C4-2B (cell line): ENCODE measurements around the gene TCHP.

Source experiments
- ZFX ChIP-seq: fragments of 450-650 bp; IDR thresholded peaks from 2 replicates; pipeline ENCODE4 v1.6.1; 2017
- TF ChIP-seq, protein P1 (sequence below): fragments of 450-650 bp; conservative IDR thresholded peaks from 2 replicates; pipeline ENCODE4 v1.5.1; 2017; ENCODE audit warnings: mild to moderate bottlenecking

- TF ChIP-seq, protein P1, sequence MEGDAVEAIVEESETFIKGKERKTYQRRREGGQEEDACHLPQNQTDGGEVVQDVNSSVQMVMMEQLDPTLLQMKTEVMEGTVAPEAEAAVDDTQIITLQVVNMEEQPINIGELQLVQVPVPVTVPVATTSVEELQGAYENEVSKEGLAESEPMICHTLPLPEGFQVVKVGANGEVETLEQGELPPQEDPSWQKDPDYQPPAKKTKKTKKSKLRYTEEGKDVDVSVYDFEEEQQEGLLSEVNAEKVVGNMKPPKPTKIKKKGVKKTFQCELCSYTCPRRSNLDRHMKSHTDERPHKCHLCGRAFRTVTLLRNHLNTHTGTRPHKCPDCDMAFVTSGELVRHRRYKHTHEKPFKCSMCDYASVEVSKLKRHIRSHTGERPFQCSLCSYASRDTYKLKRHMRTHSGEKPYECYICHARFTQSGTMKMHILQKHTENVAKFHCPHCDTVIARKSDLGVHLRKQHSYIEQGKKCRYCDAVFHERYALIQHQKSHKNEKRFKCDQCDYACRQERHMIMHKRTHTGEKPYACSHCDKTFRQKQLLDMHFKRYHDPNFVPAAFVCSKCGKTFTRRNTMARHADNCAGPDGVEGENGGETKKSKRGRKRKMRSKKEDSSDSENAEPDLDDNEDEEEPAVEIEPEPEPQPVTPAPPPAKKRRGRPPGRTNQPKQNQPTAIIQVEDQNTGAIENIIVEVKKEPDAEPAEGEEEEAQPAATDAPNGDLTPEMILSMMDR, result no peak
- TF ChIP-seq ZFX, result no peak
Observed at GRCh38 chr12:109879351-109880042, 20.6 kb upstream of the TCHP start.
